GM23248 (cell line): ENCODE data around the gene SPEM2.

Source experiments
- EZH2 ChIP-seq: fragments of 200-600 bp; sonication (generic); IDR thresholded peaks from 2 replicates; pipeline ENCODE4 v1.6.1; 2018; ENCODE audit warnings: antibody characterized with exemption, mild to moderate bottlenecking; ENCODE audit not compliant: insufficient read depth, poor library complexity, severe bottlenecking
- EZH2phosphoT487 ChIP-seq: fragments of 200-600 bp; sonication (generic); IDR thresholded peaks from 2 replicates; pipeline ENCODE4 v1.6.1; 2018; ENCODE audit warnings: antibody characterized with exemption, moderate library complexity, mild to moderate bottlenecking, low read depth; ENCODE audit not compliant: insufficient read depth

DNA sequence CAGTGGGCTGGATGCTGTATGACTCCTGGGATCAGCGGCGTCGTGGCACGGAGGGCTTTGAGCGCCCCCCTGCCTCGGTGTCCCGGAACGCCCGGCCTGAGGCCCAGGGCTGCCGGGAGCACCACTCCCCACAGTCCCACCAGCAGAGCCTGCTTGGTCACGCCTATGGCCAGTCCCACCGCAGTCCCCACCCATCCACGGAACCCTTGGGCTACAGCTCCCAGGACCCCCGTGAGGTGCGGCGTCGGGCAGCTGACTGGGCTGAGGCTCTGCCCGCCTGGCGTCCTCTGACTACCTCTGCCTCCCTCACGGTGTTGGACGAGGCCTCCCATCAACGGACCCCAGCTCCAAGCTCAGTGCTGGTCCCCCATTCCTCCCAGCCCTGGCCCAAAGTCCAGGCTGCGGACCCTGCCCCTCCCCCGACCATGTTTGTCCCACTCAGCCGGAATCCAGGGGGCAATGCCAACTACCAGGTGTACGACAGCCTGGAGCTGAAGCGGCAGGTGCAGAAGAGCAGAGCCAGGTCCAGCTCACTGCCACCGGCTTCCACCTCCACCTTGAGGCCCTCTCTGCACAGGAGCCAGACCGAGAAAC, 1.6 kb downstream of the SPEM2 start:
- TF ChIP-seq EZH2phosphoT487, result no peak
- TF ChIP-seq EZH2, result no peak
